HG02973 (cell line): ENCODE measurements around the gene IRF5.

Source experiments
- ATAC-seq: cut with Tn5 transposase; IDR thresholded peaks from one replicate; pipeline ENCODE4 v1.9.1; 2021; ENCODE audit warnings: moderate library complexity; ENCODE audit not compliant: unreplicated experiment

IRF5 gene

DNA sequence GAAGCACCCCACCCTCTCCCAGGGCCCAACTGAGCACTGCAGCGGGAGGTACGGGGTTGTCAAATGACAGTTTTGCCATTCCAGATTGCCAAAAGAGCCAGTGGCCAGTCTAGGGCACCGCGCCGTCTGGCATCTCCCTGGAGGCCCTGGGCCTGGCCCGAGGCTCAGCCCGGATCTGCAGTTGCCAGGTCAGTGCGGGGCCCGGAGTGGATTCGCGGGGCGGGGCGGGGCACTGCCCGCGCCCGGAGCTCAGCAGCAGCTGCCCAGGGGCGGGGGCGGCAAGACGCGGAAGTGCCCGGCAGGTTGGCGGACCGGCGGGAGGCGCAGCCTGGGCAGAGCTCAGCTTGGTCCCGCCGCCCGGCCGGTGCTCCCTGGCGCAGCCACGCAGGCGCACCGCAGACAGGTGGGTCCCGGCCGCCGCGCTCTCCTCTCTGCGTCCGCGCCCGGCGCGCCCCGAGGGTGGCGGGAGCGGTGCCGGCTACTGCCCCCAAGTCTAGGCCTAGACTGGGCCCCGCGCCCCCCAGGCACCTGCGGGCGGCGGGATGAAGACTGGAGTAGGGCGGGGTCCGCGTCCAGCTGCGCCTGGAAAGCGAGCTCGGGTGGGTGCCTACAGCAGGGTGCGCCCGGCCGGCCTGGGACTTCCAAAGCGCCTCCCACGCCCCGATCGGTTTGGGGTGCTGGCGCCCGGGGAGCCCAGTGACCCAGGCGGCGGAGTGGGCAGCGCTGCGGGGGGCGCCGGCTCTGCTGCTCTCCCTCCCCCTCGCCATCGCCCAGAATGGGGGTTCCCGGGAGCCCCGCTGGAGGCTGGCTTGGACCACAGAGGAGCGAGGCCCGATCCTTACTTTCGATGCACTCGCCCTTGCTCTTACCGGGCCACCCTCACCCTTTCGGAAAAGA lies at the start of gene IRF5:
Gene IRF5 (plus strand): TSS at position 281 of the 897 bp plus-strand sequence. CDS start 4,155 bp downstream, outside the sequence.
- no peak for ATAC-seq

DNA sequence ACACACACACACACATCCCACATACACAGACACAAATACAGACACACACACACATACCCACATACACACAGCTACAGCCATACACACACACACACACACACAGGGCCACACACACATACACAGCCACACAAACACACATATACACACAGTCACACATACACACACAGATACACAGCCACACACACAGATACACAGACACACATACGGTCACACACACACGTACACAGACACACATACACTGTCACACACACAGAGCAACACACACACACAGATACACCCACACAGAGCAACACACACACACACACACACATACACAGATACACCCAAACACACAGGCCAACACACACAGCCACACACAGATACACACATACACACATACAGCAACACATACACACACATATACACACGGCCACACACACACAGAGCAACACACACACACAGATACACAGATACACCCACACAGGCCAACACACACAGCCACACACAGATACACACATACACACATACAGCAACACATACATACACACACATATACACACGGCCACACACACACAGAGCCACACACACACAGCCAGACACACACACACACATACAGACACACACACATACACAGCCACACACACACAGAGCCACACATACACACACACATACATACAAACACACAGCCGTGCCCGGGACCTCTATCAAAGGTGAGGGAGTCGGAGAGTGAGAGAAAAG lies 49.5 kb upstream of the IRF5 start:
- no peak for ATAC-seq

GRCh38 chr7:128888756-128889095 lies 49.0 kb upstream of the IRF5 start:
- ATAC-seq, result no peak

DNA sequence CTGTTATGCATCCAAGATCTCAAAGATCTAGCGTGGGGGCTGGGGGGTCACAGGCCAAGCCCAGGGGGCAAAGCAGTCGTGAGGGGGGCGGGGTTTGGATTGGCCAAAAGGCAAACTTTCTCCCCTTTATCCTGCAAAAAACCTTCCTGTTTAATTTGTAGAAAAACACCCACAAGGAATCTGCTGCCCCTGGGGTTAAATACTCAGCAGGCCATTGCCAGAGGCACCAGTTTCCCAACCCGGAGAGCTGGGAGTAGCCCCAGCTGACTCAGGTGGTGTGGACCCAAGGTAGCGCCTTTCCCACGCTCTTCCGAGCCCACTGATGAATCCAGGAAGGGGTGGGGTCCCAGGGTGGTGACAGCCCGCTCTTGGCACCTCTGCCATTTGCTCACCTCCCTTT lies 48.6 kb upstream of the IRF5 start:
- ATAC-seq, result no peak

GRCh38 chr7:128890306-128891109 lies 47.2 kb upstream of the IRF5 start:
- no peak for ATAC-seq

DNA sequence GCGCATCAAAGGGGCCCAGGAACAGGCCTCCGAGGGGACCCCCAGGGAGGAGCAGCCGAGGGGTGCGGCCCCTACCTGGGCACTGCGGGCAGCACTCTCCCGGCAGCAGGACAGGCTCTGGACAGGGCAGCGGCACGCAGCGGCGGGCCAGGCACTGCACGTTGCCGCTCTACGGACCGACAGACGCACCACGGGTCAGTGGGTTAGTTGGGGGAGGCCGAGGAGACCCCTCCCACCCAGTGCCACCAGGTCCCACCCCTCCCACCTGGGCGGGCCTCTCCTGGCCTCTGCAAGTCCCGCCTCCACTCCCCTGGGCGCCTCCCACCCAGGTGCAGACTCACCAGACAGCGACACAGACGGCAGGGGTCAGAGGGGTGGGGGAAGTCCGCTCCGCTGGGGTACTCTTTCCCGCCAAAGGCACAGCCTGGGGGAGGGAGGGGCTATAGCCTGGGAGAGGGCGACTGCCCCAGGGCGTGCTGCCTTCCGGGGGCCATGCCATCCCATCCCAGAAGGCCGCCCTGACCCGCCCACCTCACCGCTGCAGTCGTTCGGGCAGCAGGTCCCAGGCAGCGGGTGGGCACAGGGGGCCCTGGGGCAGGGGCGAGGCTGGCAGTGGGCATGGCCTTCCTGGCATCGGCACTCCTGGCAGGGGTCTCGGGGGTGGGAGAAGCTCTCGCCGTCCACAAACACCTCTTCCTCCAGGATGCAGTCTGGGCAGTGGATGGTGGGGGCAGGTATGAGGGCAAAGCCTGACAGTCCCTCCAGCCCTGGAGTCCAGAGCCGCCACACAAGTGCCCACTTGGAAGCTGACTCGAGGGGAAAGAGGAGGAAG lies 46.4 kb upstream of the IRF5 start:
- ATAC-seq, result no peak

DNA sequence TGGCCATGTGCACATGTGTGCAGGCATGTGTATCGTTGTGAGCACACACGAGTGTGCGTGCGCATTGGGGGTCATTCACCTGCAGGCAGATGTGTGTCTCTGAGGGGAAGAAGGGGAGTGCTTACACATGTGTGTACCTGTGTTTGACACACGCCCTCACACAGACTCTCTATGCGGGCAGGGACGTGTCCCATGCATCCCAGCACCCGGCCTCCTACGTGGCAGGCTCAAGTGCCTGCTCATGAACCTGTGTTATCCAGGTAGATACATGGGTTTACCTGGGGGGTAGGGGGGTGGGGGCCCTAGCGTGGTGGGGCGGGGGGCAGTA lies 45.8 kb upstream of the IRF5 start:
- ATAC-seq, result no peak

GRCh38 chr7:128892521-128893250 lies 45.0 kb upstream of the IRF5 start:
- ATAC-seq, result no peak

DNA sequence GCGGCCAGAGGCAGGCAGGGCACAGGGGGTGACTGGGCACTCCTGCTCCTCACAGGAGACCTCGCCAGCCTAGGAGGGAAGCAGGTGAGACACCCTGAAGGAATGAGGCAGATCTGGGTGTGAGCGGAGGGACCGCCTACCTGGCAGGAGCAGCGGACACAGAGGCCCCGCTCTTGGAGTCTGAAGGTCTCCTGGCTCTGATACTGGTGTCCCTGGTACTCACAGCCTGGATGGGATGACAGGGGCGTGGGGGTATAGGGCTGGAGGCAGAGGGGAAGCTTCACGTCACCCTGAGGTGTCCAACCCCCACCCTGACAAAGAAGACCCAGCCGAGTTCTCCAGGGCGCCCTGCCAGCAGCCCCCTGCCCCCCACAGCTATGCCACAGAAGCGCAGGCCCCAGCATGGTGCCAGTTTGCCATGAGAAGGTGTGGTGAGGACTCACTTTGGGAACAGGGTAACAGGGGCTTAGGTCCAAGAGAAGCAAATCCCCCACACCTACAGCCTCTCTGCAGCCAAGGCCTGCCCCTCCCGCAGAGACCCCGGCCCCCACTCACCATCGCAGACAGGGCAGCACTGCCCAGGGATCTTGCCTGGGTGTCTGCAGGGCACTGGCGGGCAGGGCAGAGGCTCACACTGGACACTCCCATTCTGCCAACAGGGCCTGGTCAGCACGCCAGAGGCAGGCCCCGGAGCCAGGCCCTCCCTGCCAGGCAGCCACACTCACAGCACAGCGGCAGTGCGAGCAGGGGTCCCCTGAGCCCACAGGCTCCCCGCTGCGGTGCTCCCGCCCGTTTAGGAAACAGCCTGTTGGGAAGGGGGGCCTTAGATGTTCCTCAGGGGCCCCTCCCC lies 44.3 kb upstream of the IRF5 start:
- no peak for ATAC-seq

DNA sequence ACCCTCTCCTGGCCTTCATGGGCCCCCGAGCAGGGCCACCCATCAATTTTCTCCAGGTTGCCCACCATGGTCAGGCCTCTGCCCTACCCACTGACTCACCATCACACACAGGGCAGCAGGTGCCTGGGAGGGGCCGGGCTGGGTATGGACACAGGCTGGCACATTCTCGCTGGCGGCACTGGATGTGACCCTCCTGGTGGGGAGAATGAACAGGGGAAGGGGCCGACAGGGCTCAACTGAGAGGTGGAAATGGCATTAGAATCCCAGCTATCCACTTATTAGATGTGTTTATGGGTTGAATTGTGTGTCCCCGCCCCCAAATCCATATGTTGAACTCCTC lies 43.7 kb upstream of the IRF5 start:
- ATAC-seq, result no peak

GRCh38 chr7:128895320-128895719 lies 42.4 kb upstream of the IRF5 start:
- ATAC-seq, result no peak

DNA sequence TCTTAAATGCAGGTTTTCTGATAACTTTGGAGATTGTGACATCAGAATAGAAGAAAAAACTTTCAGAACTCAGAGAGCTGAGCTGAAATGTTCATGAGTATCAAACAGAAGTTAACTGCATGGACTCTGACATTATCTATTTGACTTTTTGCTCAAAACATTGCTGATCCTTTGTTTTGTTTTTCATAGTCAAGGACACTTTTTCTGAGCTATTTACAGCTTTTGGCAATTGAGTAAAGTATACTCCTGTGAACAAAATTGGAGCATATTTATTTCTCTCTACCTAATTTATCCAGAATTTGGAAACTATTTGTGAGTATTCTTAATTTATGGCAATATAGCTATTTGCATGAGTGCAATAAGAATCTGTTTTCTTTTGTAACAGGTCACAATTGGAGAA lies 38.3 kb upstream of the IRF5 start:
- no peak for ATAC-seq

GRCh38 chr7:128900237-128900636 lies 37.5 kb upstream of the IRF5 start:
- no peak for ATAC-seq

DNA sequence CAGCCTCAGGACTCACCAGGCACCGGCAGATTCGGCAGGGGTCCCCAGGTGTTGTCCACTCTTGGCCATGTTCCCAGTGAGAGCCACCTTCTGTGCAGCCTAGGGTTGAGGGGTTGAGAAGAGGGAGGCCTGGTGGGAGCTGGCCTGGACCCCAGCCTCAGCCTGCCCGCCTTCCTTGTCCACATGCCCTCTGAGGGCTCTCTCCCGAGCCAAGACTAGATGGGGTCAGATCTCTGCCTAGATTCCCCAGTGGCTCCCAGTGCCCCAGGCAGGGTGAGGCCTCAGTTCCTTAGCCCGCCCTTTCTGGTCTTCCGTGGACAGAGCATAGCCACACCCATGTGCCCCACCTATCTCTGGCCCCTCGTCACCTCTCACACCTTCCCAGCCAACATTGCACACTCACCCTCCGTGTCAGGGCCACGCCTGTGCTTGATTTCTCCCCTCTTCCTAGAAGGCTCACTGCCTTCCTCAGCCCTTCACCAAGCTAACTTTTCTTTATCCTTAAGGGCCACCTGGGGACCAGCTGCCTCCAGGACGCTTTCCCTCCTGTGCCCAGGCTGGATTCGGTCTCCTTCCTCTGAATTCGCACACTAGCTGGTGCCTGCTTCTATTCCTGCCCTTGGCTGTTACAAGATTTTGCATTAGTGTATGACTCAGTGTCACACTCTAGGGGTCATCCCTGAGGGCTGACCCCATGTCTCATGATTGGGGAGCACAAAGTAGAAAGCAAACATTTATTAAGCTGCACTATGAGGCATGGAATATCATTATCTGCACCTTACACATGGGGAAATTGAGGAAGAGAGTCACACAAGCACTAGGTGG lies 34.8 kb upstream of the IRF5 start:
- ATAC-seq, result no peak

- no peak for ATAC-seq
Observed at GRCh38 chr7:128903621-128904361, 33.9 kb upstream of the IRF5 start.

GRCh38 chr7:128904381-128905197 lies 33.1 kb upstream of the IRF5 start:
- no peak for ATAC-seq
